ENCODE measurements around the gene LEFTY1. TPM values are rescaled to one million over a fixed set of nuclear protein-coding genes. Genes with fewer than 3 reads are reported as not detected.

The LEFTY1 gene
- total and polyA plus RNA-seq, 10 donors: 0.06 to 0.95 (median 0.34) TPM; not detected in 3

DNA sequence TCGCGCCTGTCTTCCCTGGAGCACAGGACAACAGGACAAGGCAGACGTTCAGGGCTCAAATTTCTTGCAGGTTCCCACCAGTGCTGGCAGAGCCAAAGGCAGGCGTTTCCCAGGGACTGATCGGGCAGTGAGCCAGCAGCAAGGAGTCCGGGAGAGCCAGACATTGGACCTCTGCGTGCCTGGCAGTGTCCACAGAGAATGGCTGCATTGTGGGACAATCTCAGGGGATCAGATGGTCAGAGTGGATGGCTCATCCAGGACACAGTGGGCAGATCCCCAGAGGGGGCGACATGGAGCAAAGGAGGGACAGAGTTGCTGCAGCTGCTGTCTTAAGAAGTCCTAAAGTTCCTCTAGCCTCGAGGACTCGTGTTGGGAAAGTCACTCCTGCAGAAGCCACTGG lies 11.4 kb downstream of the LEFTY1 start:
- intact Hi-C loops (cut with DNase I; ENCODE audit: low total_unique reads): no loop called here

GRCh38 chr1:225876900-225877510 lies 11.9 kb downstream of the LEFTY1 start:
- Histone ChIP-seq H3K36me3 (peaks cover 0 to 70% (median 45%) of the 10 kb centered on the region in 6 donors), H3K4me3 (no peak overlapping the region), H3K27me3 (replicated peaks in 1 of 7) (no peaks in the 10 kb centered on the region), H3K9me3 (no peaks in the 10 kb centered on the region), H3K4me1 (peaks cover 27 to 88% (median 46%) of the 10 kb centered on the region in 6 donors), H3K27ac (peak overlapping the region in 2 of 8 donors; percentile 90 to 96)
- peak; percentile 12 for DNase-seq
- 89 to 93% (median 91%) methylated on average over 12 of the region's 12 CpGs for WGBS, 5 donors
- intact Hi-C loops (cut with DNase I; ENCODE audit: low total_unique reads): no loop called here
- TF ChIP-seq POLR2A (IDR thresholded peaks at IDR 0.05) (no peak), CTCF (IDR thresholded peaks at IDR 0.05 in 8 of 11, conservative IDR thresholded peaks at IDR 0.05 in 3 of 11) (no peak), POLR2AphosphoS5 (IDR thresholded peaks at IDR 0.05) (no peak)

More for the DNA sequence above, 11.4 kb downstream of the LEFTY1 start:
- Histone ChIP-seq H3K36me3 (peaks cover 0 to 65% (median 42%) of the 10 kb centered on the region in 6 donors), H3K27me3 (replicated peaks in 1 of 7) (no peaks in the 10 kb centered on the region), H3K4me3 (no peak overlapping the region), H3K27ac (peak overlapping the region in 5 of 8 donors; percentile 9 to 96 (median 35)), H3K9me3 (no peaks in the 10 kb centered on the region), H3K4me1 (peaks cover 27 to 88% (median 47%) of the 10 kb centered on the region in 6 donors)
- 69 to 80% (median 70%) methylated on average over 8 to 10 of the region's 10 CpGs for WGBS, 5 donors
- peak; percentile 78 for DNase-seq
- TF ChIP-seq POLR2AphosphoS5 (IDR thresholded peaks at IDR 0.05): peak in 1 of 3 donors; percentile 6
- peak in 7 of 11 experiments; percentile 21 to 54 (median 42) for TF ChIP-seq CTCF (IDR thresholded peaks at IDR 0.05 in 8 of 11, conservative IDR thresholded peaks at IDR 0.05 in 3 of 11)
- no peak for TF ChIP-seq POLR2A (IDR thresholded peaks at IDR 0.05)

DNA sequence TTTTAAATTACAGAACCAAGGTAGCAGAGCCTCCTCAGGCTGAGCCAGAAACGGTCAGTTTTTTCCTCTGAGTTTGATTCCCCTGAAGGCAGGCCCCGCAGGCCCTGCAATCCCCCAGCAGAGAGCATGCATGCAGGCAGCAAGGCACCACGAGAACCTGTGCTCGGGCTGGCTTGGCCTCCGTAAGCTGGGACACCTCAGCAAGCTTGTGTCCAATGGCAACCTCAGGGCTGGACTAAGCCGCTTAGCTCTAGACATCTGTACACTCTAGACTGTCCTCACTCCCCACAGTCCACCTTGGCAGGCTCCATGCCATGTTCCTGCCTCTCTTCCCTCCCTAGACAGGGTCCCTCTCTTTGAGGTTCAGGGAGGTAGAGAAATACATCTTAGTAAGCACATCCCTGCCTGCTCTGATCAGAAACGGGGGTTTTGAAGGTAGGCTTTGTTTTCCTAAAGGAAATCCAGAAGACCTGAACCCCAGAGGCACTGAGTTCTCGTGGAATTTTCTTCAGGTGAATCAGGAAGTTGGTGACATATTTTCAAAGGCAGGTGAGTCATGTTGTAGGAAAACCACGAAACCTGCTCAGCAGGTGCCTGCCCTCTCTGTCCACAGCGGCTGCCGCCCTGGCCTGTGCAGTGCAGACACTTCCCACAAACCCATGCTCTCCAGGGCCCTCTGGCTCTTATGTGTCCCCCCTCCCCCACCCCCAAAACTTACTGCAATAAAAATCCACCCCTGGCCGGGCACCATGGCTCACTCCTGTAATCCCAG lies 13.7 kb downstream of the LEFTY1 start:
- 75 to 94% (median 91%) methylated on average over 11 to 12 of the region's 12 CpGs for WGBS, 5 donors
- Histone ChIP-seq H3K36me3 (peaks cover 0 to 88% (median 63%) of the 10 kb centered on the region in 6 donors), H3K27me3 (replicated peaks in 1 of 7) (no peaks in the 10 kb centered on the region), H3K9me3 (no peaks in the 10 kb centered on the region), H3K4me3 (no peak overlapping the region), H3K4me1 (peaks cover 17 to 72% (median 31%) of the 10 kb centered on the region in 6 donors), H3K27ac (peak overlapping the region in 2 of 8 donors; percentile 4 to 21)
- TF ChIP-seq POLR2A (IDR thresholded peaks at IDR 0.05): no peak
- no peak for TF ChIP-seq POLR2AphosphoS5 (IDR thresholded peaks at IDR 0.05)
- intact Hi-C loops (cut with DNase I; ENCODE audit: low total_unique reads): no loop called here
- DNase-seq: peak; percentile 46

DNA sequence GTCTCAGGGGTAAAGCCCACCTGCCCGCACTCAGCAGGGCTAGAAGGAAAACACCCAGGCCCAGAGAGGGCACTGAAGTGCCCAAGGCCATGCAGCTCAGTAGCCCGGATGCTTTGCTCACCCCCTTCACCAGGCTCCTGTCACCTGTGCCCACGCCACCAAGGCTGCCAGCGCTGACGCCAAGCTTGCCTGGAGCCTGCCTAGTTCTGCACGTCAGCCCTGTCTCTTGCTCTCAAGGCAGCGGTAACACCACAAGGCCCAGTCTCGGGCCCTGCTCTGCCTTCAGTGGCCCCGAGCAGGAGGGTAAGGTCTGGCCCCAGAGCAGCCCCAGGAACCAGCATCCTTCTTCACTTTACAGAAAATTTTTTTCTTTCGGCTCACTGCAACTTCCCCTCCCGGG lies 14.5 kb downstream of the LEFTY1 start:
- Histone ChIP-seq H3K4me1 (peaks cover 9 to 64% (median 23%) of the 10 kb centered on the region in 6 donors), H3K27me3 (replicated peaks in 1 of 7) (no peaks in the 10 kb centered on the region), H3K36me3 (peaks cover 0 to 96% (median 71%) of the 10 kb centered on the region in 6 donors), H3K4me3 (no peak overlapping the region), H3K9me3 (no peaks in the 10 kb centered on the region), H3K27ac (no peak overlapping the region)
- peak; percentile 63 for DNase-seq
- intact Hi-C loops (cut with DNase I; ENCODE audit: low total_unique reads): no loop called here
- TF ChIP-seq POLR2AphosphoS5 (IDR thresholded peaks at IDR 0.05): peak in 1 of 3 donors; percentile 8
- no peak for TF ChIP-seq CTCF (IDR thresholded peaks at IDR 0.05 in 8 of 11, conservative IDR thresholded peaks at IDR 0.05 in 3 of 11)
- 85 to 95% (median 92%) methylated on average over 11 of the region's 11 CpGs for WGBS, 5 donors
